Right hindlimb (tissue), 1 donor: ENCODE data around the gene SLC26A5.
"Not testable (repeated sequence)": the region's sequence is repeated elsewhere in the genome, so short reads cannot be mapped to it uniquely, and the experiment has no call there.

Experiments
- DNase-seq: peaks from one replicate; pipeline ENCODE4 v3.0.0-alpha.2; 2018

SLC26A5 gene

GRCh38 chr7:103446049-103446520 lies at the start of gene SLC26A5:
SLC26A5 (minus strand) TSS chr7:103446207; CDS start chr7:103421514, 24,693 bp downstream.
- DNase-seq, result no peak

GRCh38 chr7:103487419-103487818 lies 41.4 kb upstream of the SLC26A5 start:
- DNase-seq, result no peak

- DNase-seq, result not testable (repeated sequence)
Observed at GRCh38 chr7:103486873-103487272, 40.9 kb upstream of the SLC26A5 start.

- no peak for DNase-seq
Observed at GRCh38 chr7:103480771-103481170, 34.8 kb upstream of the SLC26A5 start.

- no peak for DNase-seq
Observed at GRCh38 chr7:103474956-103475355, 28.9 kb upstream of the SLC26A5 start.

- no peak for DNase-seq
Observed at GRCh38 chr7:103469095-103469948, 23.3 kb upstream of the SLC26A5 start.

- no peak for DNase-seq
Observed at GRCh38 chr7:103466814-103467213, 20.8 kb upstream of the SLC26A5 start.

- no peak for DNase-seq
Observed at GRCh38 chr7:103462358-103462757, 16.4 kb upstream of the SLC26A5 start.

GRCh38 chr7:103447073-103447960 lies 1.3 kb upstream of the SLC26A5 start:
- DNase-seq, result peak; percentile 46

- DNase-seq, result no peak
Observed at GRCh38 chr7:103445228-103446048, 569 bp downstream of the SLC26A5 start.

GRCh38 chr7:103439661-103440060 lies 6.3 kb downstream of the SLC26A5 start:
- no peak for DNase-seq

GRCh38 chr7:103437623-103438022 lies 8.4 kb downstream of the SLC26A5 start:
- no peak for DNase-seq

GRCh38 chr7:103432712-103433111 lies 13.3 kb downstream of the SLC26A5 start:
- DNase-seq, result no peak

GRCh38 chr7:103425177-103425576 lies 20.8 kb downstream of the SLC26A5 start:
- DNase-seq, result no peak

- DNase-seq, result no peak
Observed at GRCh38 chr7:103423467-103424179, 22.4 kb downstream of the SLC26A5 start.

- DNase-seq, result no peak
Observed at GRCh38 chr7:103420857-103421384, 25.1 kb downstream of the SLC26A5 start.

GRCh38 chr7:103418241-103418640 lies 27.8 kb downstream of the SLC26A5 start:
- no peak for DNase-seq

- no peak for DNase-seq
Observed at GRCh38 chr7:103413407-103413806, 32.6 kb downstream of the SLC26A5 start.

- DNase-seq, result no peak
Observed at GRCh38 chr7:103412151-103412550, 33.9 kb downstream of the SLC26A5 start.

GRCh38 chr7:103405789-103406613 lies 40.0 kb downstream of the SLC26A5 start:
- not testable (repeated sequence) for DNase-seq

GRCh38 chr7:103399687-103400086 lies 46.3 kb downstream of the SLC26A5 start:
- DNase-seq, result not testable (repeated sequence)
